Measurements from ENCODE around the gene PPP2R2B.

GRCh38 chr5:146816775-146817387 lies 61.7 kb downstream of the PPP2R2B start:
- TF ChIP-seq CTCF (IDR thresholded peaks at IDR 0.05) (no peak), POLR2A (IDR thresholded peaks at IDR 0.05; ENCODE audit: low read depth) (no peak), POLR2AphosphoS5 (IDR thresholded peaks at IDR 0.05) (no peak), EP300 (IDR thresholded peaks at IDR 0.05) (no peak)

All from esophagus muscularis mucosa (tissue), 4 donors.